NCI-H1694 (cell line): Measurements from ENCODE around the gene SRSF4.
"Not testable (repeated sequence)": the region's sequence is repeated elsewhere in the genome, so short reads cannot be mapped to it uniquely, and the experiment has no call there.

Experiments
- DNase-seq: peaks from one replicate; lab custom pipeline; 2025; lab: John Stamatoyannopoulos, UW

SRSF4 gene

DNA sequence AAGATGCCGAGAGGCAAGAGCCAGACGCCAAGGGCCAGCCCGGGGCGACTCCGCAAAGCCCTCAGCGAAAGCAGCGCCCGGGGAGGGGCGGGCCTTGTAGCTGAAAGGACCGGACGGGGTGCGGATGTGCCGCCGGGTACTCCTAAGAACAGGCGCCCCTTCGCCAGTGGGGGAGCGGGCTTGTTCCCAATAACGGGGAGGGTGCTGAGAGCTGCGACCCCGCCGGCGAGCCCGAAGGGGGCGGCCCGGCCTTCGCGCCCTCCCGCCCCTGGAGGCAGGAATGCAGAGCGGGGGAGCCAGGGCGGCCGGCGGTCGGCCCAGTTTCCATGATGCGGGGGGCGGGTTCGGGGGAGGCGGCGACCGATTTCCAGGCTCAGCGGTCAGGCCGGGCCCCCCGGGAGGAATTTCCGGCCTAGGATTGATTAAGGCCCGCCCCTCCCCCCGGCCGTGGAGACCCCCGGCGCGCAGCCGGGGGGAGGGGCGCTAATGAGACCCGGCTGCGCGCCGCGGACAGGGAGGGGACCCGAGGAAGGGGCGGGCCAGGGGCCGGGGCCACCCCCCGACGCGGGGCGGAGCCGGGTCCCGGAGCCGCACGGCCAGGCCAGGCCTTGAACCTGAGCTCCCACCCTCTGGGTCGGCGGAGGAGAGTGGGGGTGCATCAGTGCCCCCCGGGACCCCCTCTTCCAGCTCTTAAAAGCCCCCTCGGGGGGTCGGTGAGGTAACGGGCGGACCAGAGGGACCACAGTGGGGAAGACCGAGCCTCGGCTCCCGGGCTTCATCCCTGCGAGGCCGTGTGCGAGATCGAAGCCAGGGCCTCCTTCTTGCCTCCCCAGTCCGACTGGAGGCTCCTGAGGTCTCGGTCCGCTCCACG is 57.1 kb downstream of the SRSF4 start:
- DNase-seq: no peak

DNA sequence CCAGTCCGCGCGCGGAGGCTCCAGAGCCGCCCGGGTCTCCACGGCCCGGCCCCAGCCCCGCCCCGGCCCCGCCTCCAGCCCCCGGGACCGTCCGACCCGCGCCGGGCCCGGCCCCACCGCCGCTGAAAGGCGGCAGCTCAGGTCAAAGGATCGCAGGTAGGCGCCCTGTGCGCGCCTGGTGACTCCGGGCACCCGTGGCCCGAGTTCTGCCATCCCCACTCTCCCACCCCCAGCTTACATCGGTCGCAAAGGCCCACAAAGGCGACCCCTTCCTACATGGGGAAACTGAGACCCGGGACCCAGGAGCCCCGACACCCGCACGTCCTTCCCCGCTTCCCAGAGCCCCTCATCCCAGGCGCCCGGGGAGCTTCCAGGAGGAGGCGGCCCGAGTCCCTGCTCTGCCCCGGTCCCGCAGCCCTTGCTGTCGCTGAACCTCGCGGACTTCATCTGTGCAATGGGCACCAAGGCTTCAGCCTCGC is 57.8 kb downstream of the SRSF4 start, which contains the start of gene TMEM200B:
Gene TMEM200B (minus strand): TSS at position 17 of the 479 bp plus-strand sequence. CDS start 2,075 bp downstream, outside the sequence.
- DNase-seq: no peak

DNA sequence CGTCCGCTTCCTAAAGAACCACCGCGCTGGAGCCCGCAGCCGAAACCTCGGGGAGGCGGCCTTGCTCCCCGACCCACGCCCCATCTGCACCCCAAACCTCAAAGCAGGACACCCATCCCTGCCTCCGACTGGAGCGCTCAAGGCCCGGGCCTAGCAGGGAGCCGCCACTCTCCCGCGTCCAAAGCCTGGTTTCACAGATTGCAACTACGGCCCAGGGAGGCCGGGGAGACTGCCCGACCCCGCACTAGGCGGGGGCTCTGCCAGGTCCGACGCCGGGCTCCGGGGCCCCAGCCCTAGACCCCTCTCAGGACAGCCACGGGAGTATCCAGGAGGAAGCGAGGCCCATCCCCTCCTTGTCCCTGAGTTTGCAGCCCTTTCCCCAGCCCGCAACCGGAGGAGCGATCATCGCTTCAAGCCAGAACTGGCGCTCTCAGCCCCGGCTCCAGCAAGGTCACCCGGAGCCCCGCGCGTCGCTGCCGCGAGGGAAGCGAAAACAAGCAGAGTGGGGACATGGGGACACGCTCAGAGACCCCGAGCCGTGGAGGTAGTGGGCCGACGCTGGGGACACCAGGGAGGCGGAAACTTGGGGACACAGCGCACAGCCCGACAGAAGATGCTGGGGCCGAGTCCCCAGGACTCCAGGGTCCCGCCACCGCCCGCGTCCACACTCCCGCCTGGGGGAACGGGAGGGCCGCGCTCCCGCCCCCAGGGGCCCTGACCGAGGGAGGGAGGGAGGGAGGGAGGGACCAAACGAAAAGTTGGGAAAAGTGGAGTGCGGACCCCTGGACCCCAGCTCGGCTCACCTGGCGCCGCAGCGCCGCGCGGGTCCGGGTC is 58.4 kb downstream of the SRSF4 start:
- DNase-seq: no peak

DNA sequence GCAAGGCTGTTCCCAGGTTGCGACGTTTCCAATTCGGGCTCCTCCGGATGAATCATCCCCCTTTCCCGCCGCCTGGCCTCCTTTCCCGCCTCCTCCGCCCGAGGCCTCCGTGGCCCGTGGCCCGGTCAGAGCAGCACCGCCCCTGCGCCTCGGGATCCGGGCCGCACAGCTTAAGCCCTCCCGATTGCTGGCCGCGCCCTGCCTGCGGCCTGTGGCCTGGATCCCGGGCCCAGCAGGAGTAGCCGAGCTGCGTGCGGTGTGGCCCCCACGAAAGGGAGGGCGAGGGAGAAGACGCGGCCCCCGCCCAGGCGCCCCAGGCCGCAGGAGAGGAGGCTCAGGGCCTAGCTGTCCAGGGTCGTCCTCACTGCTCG is 59.0 kb downstream of the SRSF4 start:
- no peak for DNase-seq

DNA sequence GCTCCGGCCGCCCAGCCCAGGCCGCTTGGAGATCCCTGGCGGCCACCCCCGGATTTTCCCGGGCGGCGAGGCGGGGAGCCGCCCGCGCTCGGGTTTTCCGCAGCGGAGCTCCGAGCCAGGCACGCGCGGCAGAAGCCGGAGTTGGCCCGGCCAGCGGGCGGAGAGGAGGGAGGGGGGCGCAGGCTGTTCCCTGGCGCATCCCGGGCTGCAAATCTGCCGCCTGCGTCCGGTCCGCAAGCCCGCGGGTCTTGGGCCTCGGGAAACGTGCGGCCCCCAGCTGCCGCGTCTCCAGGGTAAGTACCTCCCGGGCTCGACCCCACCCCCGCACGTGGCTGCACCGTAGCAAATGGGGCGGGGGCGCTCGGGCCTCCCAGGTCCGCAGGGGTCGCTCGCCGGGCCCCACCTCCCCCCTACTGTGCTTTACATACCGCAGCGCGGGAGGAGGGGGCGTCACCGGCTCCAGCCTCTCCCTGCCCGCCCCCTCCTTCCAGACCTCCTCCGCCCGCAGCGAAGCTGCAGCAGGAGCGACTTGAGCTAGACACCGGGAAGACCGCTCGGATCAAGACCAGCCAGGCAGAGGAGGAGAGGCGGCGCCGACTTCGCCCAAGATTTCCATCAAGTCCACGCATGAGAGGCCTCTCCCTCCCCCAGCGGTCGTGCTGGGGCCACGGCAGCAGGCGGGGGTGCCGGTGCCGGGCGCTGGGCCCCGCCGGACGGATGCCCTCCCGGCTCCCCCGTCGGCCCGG is 59.6 kb downstream of the SRSF4 start:
- no peak for DNase-seq

DNA sequence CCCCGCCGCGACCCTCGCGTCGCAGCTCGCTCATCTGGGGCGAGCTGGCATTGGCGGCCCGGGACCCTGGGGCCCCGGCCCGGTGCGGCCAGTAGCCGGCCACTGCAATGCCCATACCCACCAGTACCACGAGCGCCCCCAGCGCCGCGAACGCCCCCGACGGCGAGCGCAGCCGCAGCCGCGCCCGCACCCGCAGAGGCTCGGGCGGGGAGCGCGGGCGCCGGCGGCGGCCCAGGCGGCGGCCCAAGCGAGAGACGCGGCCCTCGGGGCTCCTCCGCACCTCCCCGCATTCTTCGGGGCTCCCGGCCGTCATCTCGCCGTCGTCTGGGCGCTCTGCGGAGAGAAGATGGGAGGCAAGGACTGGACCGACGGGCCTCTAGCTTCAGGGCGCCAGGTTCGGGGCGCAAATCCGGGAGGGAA is 60.2 kb downstream of the SRSF4 start:
- no peak for DNase-seq

DNA sequence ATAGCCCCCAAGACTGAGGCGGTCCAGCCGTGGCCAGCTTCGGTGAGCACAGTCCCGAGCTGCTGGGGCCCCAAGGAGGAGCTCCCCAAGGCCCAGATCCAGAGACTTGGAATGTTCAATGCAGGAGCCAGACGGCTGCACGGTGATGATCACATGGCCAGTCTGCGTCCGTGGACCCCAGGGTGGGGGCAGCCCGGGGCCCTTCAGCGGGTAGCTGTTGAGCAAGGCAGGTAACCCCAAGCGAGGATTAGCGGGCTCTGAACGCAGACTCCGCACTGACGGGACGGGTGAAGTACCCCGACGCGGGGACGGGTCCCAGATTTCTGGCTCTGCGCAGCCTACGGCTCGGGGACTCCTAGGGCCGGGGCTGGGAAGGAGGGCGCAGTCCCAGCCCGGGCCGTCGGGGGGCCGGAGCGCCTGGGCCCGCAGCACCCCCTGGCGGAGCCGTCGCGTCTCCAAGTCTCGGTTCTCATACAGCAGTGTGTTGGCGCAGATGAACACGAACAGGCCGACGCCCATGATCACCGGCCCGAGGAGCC is 60.7 kb downstream of the SRSF4 start:
- DNase-seq: no peak

DNA sequence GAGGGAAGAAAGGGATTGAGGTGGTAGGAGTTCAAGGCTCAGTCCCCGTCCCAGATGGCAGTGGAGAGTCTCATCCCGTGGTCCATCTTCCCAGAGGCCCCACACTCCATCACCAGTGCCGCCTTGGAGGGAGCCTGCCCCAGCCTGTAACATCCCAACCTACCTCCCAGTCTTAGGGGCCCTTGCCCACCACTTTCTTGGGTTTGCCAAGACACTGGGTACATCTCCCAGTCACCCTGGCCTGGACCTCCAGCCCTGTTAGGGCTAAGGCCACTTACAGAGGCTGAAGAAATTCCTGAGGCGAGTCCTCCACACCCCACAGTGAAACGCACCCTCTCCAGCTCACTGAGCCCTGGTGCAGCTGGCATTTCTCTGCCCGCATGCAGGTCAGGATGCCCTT is 61.3 kb downstream of the SRSF4 start:
- DNase-seq: no peak

DNA sequence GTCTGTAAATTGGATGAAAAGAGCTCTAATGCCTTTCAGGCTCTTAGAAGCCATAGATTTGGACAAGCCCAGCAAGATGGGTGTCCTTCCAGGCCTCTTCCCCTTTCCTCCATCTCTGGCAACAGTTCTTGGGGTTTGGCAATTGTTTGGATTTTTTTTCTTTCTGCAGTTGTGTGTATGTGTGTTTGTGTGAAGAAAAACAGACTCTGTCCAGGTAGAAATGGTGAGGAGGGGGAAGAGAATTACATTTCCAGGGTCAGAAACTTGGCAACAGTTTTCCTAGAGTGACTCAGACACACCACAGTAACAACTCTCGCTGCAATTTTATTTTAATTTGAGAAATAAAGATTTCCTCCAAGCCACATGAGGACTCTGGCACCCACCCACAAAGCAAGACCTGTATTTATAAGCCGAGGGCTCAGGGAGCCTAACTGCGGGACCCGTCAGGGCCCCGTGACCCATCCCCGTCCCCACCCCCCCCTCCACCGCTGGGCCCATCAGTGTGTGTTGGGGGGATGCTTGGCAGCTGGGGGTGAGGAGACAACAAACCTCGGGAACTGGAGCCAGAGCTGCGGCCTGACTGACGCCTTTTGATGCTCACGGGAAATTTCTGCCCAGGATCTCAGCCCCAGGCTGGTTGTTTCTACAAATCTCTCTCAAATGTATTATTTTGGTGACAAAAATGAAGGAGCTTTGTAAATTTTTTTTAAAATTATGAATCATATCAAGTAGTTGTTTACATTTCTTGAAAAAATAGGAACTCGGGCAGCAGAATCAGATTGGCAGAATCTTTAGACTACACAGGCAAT is 62.4 kb downstream of the SRSF4 start:
- no peak for DNase-seq

DNA sequence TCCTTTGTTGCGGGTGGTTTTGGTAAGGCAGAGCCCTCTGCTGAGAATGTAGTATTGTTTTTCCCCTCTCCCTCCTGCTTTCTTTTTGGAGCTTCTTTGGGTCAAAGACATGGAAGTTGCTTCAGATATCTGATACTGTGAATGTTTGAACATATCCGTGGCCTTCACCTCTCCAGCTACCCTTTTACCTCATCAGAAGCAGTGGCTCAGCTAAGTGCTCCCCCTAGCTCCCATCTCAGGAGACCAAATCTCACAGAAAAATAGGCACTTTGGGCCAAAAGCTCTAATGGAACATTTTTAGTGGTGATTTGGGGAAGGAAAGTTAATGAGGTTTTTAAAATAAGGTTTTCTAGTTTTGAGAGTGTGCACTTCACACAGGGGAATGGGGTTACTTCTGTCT is 64.3 kb downstream of the SRSF4 start:
- no peak for DNase-seq

DNA sequence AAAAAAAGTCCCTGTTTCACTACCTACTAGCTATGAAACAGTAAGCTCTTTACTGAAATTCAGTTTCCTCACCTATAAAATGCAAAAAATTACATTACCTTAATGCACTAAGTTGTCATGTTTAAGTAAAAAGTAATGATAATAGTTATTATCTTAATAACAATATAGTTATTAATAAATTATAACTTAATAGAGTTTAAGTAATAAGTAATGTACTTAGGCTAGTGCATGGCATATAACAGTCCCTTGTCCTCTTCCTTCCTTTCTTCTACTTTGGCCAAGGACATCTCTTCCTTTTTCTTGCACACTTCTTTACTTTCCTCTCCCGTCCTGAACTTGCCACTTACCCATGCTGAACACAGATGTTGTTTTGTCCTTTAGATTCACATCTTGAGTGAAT is 67.0 kb downstream of the SRSF4 start:
- no peak for DNase-seq

DNA sequence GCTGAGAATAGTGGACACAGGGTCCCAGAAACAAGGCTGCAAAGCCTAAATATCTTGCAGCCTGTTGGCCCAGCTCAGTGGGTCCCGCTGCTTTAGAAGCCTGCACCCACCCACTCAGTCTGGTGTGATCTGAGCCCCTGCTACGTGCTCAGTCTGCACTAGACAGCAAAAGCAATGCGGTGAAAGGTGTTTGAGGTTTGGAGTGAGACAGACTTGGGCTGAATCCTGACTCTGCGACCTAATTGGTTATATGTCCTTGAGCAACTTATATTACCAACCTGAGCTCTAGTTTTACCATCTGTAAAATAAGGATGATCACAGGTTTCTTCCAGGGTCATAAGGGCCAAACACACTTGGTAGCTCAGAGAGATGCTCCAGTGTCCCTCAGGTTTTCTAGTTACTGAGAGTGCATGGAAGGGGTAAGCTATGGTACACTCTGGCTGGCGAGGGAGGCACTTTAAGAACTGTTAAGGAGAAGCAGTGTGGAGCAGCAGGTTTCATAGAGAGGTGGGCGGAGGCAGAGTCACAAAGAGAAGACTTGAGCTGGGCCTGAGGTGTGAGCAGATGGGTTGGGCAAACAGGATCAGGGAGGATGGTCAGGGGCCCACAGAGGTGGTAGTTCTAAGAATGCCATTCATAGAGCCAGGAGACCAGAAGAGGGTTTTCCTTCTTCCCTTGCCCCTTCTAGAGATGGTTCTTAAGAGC is 68.1 kb downstream of the SRSF4 start:
- DNase-seq: no peak

DNA sequence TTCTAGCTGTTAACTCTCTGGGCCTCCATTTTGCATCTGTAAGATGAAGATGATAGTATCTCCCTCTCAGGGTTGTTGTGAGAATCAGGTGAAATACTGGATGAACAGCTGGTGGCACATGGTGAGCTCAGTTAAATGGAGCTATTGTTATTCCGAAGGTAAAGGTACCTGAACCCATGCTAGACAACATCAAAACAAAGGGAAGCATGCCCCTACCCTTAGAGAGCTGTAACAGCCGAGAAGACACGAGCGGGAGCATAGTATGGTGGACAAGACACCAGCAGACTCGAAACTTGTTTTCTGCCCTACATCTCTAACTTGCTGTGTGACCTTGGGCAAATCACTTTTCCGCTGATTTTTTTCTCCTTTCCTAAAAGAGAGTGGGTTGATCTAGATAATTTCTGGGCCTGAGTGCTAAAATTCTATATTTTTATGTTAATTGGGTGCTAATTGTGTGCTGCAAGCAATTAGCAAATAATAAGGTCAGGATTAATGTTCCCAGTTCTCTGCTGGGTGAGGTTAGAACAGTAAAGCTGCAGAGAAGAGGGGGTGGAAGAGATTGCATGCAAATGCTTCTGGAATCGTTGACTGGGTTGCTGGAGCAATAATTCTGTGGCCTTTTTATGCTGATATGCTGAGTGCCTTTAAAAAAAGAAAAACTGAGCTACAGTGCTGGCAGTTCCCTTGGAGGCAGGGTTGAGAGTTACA is 68.8 kb downstream of the SRSF4 start:
- no peak for DNase-seq

DNA sequence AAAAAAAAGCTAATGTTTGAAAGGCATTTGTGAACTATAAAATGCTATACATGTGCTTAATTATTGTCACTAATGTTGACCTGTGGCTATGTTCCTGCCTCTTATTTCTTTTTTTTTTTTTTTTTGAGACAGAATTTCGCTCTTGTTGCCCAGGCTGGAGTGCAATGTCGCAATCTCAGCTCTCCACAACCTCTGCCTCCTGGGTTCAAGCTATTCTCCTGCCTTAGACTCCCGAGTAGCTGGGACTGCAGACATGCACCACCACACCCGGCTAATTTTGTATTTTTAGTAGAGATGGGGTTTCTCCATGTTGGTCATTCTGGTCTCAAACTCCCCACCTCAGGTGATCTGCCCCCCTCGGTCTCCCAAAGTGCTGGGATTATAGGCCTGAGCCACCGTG is 73.7 kb downstream of the SRSF4 start:
- DNase-seq: not testable (repeated sequence)

DNA sequence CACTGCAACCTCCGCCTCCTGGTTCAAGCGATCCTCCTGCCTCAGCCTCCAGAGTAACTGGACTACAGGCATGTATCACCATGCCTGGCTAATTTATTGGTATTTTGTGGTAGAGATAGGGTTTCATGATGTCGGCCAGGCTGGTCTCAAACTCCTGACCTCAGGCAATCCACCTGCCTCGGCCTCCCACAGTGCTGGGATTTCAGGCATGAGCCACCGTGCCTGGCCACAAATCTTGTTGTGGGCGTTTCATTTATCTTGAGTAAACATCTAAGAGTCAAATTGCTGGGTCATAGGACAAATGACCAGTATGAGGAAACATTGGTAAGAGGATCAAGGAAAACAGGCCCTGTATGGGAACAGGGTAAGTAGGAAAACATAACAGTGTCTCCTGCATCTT is 75.9 kb downstream of the SRSF4 start:
- DNase-seq: no peak

DNA sequence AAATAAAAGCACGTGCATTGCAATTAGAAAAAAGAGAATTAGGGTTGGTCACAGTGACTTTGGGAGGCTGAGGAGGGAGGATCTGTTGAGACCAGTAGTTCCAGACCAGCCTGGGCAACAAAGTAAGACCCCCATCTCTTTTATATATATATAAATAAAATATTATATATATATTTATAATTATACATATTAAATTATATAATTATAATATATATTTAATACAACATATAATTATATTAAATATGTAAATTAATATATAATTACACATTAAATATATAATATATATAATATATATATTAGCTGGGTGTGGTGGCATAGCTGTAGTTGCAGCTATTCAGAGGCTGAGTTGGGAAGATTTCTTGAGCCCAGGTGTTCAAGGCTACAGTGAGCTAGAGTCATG is 81.2 kb downstream of the SRSF4 start:
- no peak for DNase-seq

DNA sequence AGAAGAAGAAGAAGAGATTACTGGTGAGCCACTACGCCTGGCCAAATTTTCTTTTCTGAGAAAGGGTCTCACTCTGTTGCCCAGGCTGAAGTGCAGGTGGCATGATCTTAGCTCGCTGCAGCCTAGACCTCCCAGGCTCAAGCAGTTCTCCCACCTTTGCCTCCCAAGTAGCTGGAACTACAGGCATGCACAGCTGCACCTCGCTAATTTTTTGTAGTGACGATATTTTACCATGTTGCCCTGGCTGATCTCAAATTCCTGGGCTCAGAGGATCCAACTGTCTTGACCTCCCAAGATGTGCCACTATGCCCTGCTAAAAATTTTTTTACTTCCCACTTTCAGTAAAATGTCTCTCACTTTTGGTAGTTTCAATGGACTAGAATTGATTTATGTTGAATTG is 82.4 kb downstream of the SRSF4 start:
- DNase-seq: no peak
